NB4 (cell line): Measurements from ENCODE around the gene OPCML.

Experiments
- CTCF ChIP-seq: IDR thresholded peaks from one replicate; pipeline ENCODE4 v1.5.1; 2012; ENCODE audit warnings: low read depth, low read length
- POLR2A ChIP-seq: IDR thresholded peaks from 2 replicates; pipeline ENCODE4 v1.6.1; 2011; ENCODE audit warnings: mild to moderate bottlenecking; ENCODE audit not compliant: insufficient read length; ENCODE audit errors: extremely low read depth

GRCh38 chr11:133390803-133391202 is 141.5 kb downstream of the OPCML start:
- no peak for TF ChIP-seq CTCF
- TF ChIP-seq POLR2A, result no peak
